ENCODE results near the gene VASH1.
A peak's percentile ranks its signal among the peaks of the same experiment; 100 is the strongest.

Gene VASH1

DNA sequence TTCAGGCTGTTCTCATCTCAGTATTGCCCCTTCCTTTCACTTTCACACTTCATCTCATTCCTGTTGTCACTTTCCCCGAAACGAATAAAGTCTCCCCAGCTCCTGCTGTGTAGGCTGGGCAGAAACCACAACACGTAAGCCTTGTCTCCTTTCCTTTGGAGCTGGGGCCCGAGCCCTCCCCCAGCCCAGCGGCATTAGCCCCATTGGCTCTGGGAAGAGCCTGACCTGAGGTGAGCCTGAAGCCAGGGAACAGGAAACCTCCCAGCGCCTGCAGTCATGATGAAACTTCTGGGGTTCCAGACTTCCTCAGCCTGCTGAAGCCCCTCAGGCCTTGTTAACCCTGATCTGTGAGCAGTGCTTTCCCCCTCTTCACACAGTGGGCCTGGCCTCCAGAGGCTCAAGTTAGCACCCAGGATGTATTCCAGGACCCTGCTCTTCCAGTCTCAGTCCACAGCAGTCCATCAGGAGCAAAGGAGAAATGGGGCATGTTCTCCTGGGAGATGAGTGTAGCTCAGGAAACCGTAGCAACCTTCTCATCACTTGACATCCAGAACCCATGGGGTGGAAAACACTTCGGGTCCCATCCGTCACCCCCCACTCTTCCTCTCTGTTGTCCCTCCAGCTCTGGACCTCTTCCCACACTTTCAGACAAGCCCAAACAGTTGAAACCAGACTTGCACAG lies 21.8 kb downstream of the VASH1 start:
- H3K4me3 Mint-ChIP-seq = no peak overlapping the region
- peak overlapping the region; percentile 87 for H3K27ac Mint-ChIP-seq
- no peaks in the 10 kb centered on the region for H3K36me3 Mint-ChIP-seq
- H3K27me3 Mint-ChIP-seq = no peaks in the 10 kb centered on the region
- peaks cover 14% of the 10 kb centered on the region for H3K4me1 Mint-ChIP-seq (ENCODE audit: low read depth)
- H3K9me3 Mint-ChIP-seq (ENCODE audit: low read depth) = no peaks in the 10 kb centered on the region

DNA sequence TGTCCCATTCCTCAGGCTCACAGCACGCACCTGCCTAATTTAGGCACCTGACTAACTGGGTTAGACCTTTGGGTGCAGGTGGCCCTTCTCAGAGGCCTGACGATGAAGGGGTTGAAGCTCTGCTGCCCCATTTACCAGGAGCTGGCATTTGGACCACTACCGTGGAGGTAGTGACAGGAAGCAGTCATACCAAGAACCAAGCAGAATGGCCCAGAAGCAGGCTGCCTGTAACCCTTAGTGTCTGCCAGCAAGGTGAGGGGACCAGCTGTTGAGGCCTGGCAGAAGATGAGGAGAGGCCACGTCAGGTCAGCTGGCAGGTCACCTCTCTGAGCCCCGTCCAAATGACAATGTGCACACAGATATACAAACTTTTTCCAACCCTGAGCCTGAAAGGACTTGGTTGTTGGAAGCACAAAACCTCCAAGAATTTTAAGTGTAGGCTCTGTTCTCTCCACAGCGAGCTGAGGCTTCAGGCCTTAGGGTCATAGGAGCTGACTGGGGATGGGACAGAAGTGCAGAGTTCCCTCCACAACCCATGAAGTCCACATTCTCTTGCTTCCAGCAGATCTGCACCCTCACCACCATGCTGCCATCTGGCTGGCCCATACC lies 23.1 kb downstream of the VASH1 start:
- Mint-ChIP-seq H3K4me1 (ENCODE audit: low read depth) (peaks cover 14% of the 10 kb centered on the region), H3K36me3 (no peaks in the 10 kb centered on the region), H3K4me3 (no peak overlapping the region), H3K9me3 (ENCODE audit: low read depth) (no peaks in the 10 kb centered on the region), H3K27me3 (no peaks in the 10 kb centered on the region), H3K27ac (no peak overlapping the region)

DNA sequence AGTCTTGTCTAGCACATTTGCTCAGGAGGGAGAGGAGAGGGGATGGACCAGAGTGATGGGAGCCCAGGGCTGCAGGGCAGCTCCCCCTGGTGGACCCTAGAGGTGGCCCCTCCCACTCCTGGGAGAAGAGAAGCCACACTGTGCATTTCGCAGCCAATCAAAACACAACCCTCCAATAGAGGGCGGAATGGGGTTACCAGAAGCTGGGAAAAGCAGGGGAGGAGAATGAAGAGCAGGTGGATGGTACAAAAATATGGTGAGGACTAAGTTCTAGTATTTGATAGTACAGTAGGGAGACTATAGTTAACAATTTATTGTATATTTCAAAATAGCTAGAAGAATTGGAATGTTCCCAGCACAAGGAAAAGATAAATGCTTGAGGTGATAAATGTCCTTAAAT lies 23.6 kb downstream of the VASH1 start:
- Mint-ChIP-seq H3K4me1 (ENCODE audit: low read depth) (peaks cover 14% of the 10 kb centered on the region), H3K9me3 (ENCODE audit: low read depth) (no peaks in the 10 kb centered on the region), H3K27me3 (no peaks in the 10 kb centered on the region), H3K27ac (no peak overlapping the region), H3K36me3 (no peaks in the 10 kb centered on the region), H3K4me3 (no peak overlapping the region)

DNA sequence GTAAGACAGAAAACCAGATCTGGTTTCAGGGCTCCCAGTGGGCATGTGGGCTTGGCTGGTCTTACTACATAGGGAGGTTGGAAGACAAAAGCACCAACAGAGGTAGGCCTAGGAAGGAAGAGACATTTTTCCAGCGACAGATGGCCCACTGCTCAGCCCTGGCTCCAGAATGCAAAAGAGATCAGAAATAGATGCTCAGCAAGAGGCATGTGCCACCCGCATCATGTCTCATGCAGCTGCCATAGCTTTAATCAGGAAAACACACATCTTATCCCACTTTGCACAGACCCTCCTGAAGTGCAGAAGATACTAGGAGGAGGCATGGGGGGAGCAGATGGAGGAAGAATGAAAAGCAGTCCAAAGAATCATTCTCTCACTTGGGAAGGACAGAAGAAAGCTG lies 25.3 kb downstream of the VASH1 start:
- H3K36me3 Mint-ChIP-seq = no peaks in the 10 kb centered on the region
- H3K27me3 Mint-ChIP-seq = no peaks in the 10 kb centered on the region
- H3K4me1 Mint-ChIP-seq (ENCODE audit: low read depth) = peaks cover 11% of the 10 kb centered on the region
- H3K9me3 Mint-ChIP-seq (ENCODE audit: low read depth) = no peaks in the 10 kb centered on the region
- H3K4me3 Mint-ChIP-seq = no peak overlapping the region
- H3K27ac Mint-ChIP-seq = no peak overlapping the region

DNA sequence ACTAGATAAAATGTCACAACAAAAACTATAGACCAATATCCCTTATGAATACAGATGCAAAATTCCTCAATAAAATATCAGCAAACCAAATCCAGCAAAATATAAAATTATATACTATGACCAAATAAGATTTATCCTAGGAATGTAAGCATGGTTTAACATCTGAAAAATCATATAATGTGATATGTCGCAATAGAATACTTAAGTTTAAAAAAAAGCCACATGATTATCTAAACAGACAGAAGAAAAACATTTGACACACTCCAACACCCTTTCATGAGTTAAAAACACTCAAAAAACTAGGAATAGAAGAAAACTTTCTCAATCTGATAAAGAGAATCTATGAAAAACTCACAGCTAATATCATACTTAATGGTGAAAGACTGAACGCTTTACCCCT lies 31.2 kb downstream of the VASH1 start:
- H3K4me1 Mint-ChIP-seq (ENCODE audit: low read depth) = no peaks in the 10 kb centered on the region
- no peak overlapping the region for H3K27ac Mint-ChIP-seq
- peaks cover 15% of the 10 kb centered on the region for H3K36me3 Mint-ChIP-seq
- H3K9me3 Mint-ChIP-seq (ENCODE audit: low read depth) = no peaks in the 10 kb centered on the region
- H3K27me3 Mint-ChIP-seq = no peaks in the 10 kb centered on the region
- H3K4me3 Mint-ChIP-seq = no peak overlapping the region

DNA sequence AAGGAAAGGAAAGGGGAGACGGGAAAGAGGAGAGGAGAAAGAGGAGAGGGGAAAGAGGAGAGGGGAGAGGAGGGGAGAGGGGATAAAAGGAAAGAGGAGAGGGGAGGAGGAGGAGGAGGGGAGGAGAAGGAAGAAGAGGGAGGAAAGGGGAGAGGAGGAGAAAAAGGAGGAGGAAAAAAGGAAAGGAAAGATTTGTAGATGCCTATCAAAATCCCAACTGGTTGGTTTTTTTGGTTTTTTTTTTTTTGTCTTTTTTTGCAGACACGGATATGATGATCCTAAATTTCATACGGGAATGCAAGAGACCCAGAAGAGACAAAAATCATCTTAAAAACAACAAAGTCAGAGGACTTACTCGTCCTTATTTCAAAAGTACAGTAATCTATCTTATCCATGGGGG lies 32.1 kb downstream of the VASH1 start:
- no peaks in the 10 kb centered on the region for H3K27me3 Mint-ChIP-seq
- no peak overlapping the region for H3K27ac Mint-ChIP-seq
- peaks cover 15% of the 10 kb centered on the region for H3K36me3 Mint-ChIP-seq
- no peaks in the 10 kb centered on the region for H3K9me3 Mint-ChIP-seq (ENCODE audit: low read depth)
- H3K4me1 Mint-ChIP-seq (ENCODE audit: low read depth) = no peaks in the 10 kb centered on the region
- no peak overlapping the region for H3K4me3 Mint-ChIP-seq

DNA sequence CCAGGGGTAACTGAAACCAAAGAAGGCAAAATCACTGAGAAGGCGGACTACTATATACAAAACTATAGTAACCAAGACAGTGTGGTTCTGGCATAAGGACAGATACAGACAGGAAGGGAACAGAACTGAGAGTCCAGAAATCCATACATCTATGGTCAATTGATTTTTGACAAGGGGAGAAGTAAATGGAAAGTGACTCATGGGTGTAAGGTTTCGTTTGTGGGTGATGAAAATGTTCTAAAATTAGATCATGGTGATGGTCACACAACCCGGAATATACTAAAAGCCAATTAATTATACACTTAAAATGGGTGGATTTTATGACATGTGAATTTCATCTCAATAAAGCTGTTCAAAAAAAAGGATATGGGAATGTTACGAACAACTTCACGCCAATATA lies 32.7 kb downstream of the VASH1 start:
- Mint-ChIP-seq H3K9me3 (ENCODE audit: low read depth) (no peaks in the 10 kb centered on the region), H3K4me3 (no peak overlapping the region), H3K27me3 (no peaks in the 10 kb centered on the region), H3K4me1 (ENCODE audit: low read depth) (no peaks in the 10 kb centered on the region), H3K27ac (no peak overlapping the region), H3K36me3 (peaks cover 16% of the 10 kb centered on the region)

DNA sequence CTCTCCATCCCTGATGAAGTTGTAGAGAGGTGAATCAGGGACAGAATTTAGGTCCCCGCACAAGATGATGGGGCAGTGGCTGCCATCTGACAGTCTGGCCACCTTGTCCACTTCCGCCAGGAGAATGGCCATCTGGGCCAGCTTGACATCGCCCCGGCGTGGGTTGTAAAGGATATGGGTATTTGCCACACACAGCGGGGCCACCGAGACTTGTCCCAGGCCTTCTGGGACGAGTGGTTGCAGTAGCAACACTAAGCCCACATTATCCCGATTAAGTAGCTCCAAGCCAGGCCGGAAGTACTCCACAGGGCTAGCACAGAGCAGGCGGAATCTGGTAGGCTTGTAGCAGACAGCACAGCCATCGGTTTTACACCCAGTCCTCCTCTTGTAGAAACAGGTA lies 45.2 kb downstream of the VASH1 start:
- Mint-ChIP-seq H3K4me1 (ENCODE audit: low read depth) (peaks cover 29% of the 10 kb centered on the region), H3K36me3 (peaks cover 36% of the 10 kb centered on the region), H3K27me3 (no peaks in the 10 kb centered on the region), H3K9me3 (ENCODE audit: low read depth) (no peaks in the 10 kb centered on the region), H3K27ac (no peak overlapping the region), H3K4me3 (no peak overlapping the region)

DNA sequence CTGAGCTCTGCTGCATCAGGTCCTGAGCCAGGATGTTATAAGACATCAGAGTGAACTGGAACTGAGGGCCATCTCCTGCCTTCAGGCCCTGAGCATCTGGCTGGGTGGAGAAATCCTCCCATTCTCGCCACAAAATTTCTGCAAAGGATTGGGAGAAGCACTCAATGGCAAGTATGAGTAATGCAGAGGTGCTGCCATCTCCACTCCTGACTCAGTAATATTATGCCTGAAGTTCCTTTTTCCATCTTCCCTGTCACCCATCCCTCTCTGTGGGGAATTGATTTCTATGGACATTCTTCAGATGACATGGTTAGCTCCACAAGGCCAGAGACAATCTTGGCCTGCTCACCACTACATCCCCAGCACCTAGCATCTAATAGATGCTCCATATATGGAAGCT lies 46.7 kb downstream of the VASH1 start:
- Mint-ChIP-seq H3K27ac (no peak overlapping the region), H3K36me3 (peaks cover 25% of the 10 kb centered on the region), H3K27me3 (no peaks in the 10 kb centered on the region), H3K4me3 (no peak overlapping the region), H3K9me3 (ENCODE audit: low read depth) (no peaks in the 10 kb centered on the region), H3K4me1 (ENCODE audit: low read depth) (peaks cover 35% of the 10 kb centered on the region)

DNA sequence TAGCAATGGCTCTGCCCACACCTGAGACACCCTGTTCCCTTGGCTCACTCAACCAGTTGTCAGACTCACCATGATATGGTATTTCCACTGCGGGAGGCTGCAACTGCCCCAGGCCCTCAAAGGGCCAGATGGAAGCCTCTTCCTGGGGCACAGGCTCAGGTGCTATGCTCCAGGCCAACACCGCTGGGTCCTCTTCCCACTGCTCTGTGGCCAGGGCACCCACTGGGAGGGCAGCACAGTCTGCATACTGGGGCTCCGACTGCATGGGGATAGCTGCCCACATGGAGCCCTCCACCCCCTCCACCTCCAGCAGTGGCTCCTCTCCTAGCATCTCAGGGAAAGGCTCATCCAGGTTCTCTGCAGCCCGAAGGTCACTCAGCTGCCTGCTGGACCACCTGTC lies 47.7 kb downstream of the VASH1 start:
- H3K36me3 Mint-ChIP-seq = peaks cover 17% of the 10 kb centered on the region
- H3K4me3 Mint-ChIP-seq = no peak overlapping the region
- H3K27ac Mint-ChIP-seq = no peak overlapping the region
- no peaks in the 10 kb centered on the region for H3K9me3 Mint-ChIP-seq (ENCODE audit: low read depth)
- H3K4me1 Mint-ChIP-seq (ENCODE audit: low read depth) = peaks cover 38% of the 10 kb centered on the region
- H3K27me3 Mint-ChIP-seq = no peaks in the 10 kb centered on the region

DNA sequence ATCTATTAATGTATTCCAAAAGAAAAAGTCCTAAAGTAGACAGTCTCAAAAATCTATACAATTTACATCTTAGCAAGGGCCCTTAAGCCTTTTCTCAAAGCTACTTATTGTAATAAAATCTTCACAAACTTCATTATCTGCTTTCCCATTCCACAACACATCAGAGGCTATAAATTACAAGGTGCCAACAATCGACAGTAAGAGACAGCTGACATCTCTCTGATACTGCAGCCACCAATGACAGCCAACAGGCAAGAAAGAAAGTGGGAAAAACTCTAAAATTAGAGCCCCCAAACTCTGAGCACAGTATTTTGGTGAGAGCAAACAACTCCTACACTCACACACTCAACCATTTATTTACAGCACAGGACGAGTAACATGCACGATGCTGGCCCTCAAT lies 49.3 kb downstream of the VASH1 start:
- H3K9me3 Mint-ChIP-seq (ENCODE audit: low read depth) = no peaks in the 10 kb centered on the region
- H3K4me3 Mint-ChIP-seq = peak overlapping the region; percentile 94
- H3K4me1 Mint-ChIP-seq (ENCODE audit: low read depth) = peaks cover 38% of the 10 kb centered on the region
- H3K27me3 Mint-ChIP-seq = no peaks in the 10 kb centered on the region
- H3K27ac Mint-ChIP-seq = peak overlapping the region; percentile 25
- H3K36me3 Mint-ChIP-seq = peaks cover 13% of the 10 kb centered on the region

DNA sequence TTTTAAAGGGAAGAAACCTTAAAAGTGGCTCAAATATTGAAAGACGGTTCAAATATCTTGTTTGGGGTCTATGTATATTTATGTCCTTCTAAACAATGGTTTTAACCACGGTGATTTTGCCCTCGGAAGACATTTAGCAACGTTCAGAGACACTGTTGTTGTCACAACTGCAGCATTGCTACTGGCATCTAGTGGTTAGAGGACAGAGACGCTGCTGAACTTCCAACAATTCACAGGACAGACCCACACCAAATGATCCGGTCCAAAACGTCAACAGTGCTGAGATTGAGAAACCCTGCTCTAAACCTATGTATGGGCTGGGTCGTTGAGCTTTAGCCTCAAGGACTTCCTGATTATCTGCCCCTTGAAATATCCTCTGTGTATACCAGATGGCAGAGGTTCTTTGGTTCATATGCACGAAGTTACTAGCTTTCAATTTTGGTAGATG lies 49.7 kb downstream of the VASH1 start:
- peaks cover 35% of the 10 kb centered on the region for H3K4me1 Mint-ChIP-seq (ENCODE audit: low read depth)
- no peaks in the 10 kb centered on the region for H3K27me3 Mint-ChIP-seq
- H3K9me3 Mint-ChIP-seq (ENCODE audit: low read depth) = no peaks in the 10 kb centered on the region
- H3K4me3 Mint-ChIP-seq = peak overlapping the region; percentile 94
- H3K27ac Mint-ChIP-seq = peak overlapping the region; percentile 25
- peaks cover 11% of the 10 kb centered on the region for H3K36me3 Mint-ChIP-seq

DNA sequence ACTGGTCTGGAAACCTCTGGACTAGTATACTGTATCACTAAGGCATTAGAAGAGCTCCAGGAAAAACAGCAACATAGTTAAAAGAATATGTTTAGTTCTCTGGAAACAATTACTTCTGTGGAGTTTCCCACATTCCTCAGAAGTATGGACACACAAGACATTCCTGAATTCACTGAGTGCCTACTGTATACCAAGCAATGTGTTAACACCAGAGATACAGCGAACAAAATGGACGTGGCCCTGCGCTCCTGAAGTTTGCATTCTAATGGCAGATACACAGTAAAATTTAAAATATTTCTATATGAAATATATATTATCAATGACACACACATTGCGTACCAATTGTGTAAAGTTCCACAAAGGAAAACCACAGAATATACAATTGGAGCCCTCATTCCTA lies 50.3 kb downstream of the VASH1 start:
- Mint-ChIP-seq H3K36me3 (peaks cover 11% of the 10 kb centered on the region), H3K4me1 (ENCODE audit: low read depth) (peaks cover 35% of the 10 kb centered on the region), H3K4me3 (peak overlapping the region; percentile 94), H3K27me3 (no peaks in the 10 kb centered on the region), H3K27ac (peak overlapping the region; percentile 89), H3K9me3 (ENCODE audit: low read depth) (no peaks in the 10 kb centered on the region)

DNA sequence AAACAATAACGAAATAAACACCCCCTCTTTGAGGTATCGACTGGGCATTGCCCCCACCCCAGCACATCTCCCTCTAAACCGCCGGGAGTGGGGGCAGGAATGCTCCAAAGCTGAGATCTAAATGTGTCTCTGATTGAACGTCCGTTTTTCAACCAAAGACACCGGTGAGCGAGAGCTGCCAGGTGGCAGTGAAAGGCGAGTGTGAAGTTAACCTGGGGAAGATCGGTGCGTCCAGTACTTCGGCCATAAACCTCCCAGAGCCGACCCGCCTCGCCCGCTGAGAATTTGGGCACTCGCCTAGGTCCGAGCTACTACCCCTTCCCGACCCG lies 50.8 kb downstream of the VASH1 start:
- H3K4me3 Mint-ChIP-seq = peak overlapping the region; percentile 94
- H3K9me3 Mint-ChIP-seq (ENCODE audit: low read depth) = no peaks in the 10 kb centered on the region
- H3K36me3 Mint-ChIP-seq = peaks cover 8% of the 10 kb centered on the region
- H3K27ac Mint-ChIP-seq = peak overlapping the region; percentile 89
- no peaks in the 10 kb centered on the region for H3K27me3 Mint-ChIP-seq
- H3K4me1 Mint-ChIP-seq (ENCODE audit: low read depth) = peaks cover 35% of the 10 kb centered on the region

DNA sequence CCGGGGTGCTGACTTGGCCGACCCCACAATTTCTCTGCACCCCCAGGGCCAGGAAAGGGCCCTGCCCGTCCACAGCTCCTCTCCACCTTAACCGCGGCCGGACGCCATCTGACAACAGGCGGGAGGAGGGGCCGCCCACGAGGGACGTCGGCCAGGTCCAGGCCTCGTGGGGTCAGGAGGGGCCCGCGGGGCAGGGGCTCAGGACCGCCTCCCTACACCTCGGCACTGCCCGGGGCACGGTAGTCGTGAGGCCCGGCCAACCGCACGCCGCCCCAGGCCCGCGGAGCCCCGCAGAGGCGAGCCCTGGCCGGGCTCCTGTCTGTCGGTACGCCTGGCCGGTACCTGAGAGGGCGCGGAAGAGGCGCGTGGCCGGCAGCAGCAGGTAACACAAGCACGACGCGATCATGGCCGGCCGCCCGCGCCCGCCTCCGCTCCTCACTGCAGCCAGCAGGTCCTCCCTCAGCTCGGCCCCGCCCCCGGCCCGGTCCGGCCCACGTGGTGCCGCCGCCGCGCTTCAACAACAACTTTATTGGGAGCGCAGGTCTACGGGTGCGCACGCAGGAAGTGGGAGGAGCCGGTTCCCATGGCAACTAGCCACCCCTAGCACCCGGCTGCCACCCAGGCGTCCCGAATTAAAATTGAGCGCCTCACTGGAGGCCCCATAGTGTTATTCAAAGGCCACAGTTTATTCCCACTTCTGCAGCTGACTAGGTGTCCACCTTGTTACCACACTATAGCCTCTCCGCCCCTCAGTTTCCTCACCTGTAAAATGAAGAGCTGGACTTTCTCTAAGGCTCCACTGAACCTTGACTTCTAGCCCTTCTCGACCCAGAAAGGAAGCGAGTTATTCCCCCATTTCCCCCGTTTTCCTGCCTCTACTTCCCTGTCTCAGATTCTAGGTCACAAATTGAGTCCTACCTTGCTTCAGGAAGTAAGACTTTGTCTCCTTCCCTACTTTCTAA lies 51.4 kb downstream of the VASH1 start, which contains the start of gene ANGEL1:
TSS of gene ANGEL1 (minus strand) at position 461 of the 962 bp plus-strand sequence. CDS start at position 406, 55 bp downstream.
- Mint-ChIP-seq H3K27me3 (no peaks in the 10 kb centered on the region), H3K27ac (peak within 1 kb of the TSS; percentile 89), H3K9me3 (ENCODE audit: low read depth) (no peaks in the 10 kb centered on the region), H3K4me1 (ENCODE audit: low read depth) (peaks cover 34% of the 10 kb centered on the region), H3K36me3 (peaks cover 7% of the 10 kb centered on the region), H3K4me3 (peak within 1 kb of the TSS; percentile 94)
